HG02852 (cell line): Measurements from ENCODE around the gene NPFF.
"Not testable (repeated sequence)": the region's sequence is repeated elsewhere in the genome, so short reads cannot be mapped to it uniquely, and the experiment has no call there.

Experiments used
- ATAC-seq: cut with Tn5 transposase; IDR thresholded peaks from one replicate; pipeline ENCODE4 v1.9.1; 2021; ENCODE audit warnings: mild to moderate bottlenecking, moderate library complexity; ENCODE audit not compliant: unreplicated experiment

Gene NPFF, protein sequence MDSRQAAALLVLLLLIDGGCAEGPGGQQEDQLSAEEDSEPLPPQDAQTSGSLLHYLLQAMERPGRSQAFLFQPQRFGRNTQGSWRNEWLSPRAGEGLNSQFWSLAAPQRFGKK

DNA sequence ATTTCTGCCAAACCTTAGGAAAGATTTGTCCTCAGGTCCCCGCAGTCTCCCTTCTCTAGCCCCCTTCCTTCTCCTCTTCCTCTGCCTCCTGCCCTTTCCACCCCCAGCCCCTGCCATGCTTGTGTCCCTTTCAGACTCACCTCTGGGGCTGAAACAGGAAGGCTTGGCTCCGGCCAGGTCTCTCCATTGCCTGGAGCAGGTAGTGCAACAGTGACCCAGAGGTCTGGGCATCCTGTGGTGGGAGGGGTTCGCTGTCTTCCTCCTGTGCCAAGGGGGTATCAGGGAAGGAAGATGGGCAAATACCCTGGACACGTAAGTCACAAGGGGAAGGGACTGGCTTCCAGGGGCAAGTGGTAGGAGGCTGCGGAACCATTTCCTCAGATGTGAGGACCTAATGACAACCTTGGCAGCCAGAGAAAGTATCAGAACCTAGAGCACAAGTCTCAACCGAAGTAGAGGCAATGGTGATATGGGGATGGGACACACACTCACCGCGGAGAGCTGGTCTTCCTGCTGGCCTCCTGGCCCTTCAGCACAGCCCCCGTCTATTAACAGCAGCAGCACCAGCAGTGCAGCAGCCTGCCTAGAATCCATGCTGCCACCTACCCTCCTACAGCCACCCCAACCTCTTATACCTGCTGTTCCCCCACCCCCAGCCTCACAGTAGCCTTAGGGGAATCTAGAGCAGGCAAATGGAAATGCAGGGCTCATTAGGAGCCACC lies at the start of gene NPFF:
NPFF (minus strand) TSS at position 604 of the 722 bp plus-strand sequence; CDS start at position 594, 10 bp downstream.
- ATAC-seq: no peak

DNA sequence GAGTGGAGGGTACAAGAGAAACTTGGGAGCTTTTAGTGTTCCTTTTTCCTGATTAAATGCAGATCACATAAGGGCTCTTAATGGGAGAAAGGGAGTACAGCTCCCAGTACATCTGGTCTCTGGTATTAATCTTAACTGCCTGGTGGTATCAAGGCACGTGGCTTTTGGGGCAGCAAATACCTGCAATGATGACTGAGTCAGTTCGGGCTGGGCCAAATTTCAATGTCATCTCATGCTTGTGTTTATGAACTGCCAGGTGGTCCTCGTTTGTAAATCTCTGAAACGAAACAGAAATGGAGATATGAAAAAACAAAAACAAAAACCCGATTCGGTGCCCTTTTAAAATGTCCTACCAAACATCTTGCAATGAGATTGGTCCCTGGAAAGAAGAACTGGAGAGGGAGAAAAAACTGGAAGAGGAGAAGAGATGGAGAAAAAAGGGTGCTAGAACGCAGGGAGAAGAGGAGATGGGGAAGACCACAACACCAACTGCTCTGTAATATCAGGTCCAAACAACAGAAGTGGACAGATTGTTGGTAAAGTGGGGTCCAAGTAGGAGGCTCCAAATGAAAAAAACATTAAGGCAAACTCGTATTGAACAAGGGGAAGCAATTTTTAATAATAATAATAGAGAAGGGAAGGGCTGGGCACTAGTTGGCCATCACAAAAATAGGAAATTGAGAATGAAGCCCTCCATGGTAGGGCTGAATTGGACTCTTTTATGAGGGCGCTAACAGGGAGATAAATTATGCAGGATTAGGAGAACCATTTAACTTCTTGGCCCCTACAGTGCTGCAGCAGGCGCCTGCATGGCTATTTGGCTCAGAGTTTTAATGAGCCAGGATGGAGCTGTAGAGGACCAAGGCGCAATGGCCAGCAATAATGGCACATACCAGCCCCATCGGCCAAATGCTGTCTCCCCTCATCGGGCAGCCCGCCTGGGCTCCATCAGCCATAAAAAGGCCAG lies 45.4 kb upstream of the NPFF start:
- ATAC-seq: no peak

DNA sequence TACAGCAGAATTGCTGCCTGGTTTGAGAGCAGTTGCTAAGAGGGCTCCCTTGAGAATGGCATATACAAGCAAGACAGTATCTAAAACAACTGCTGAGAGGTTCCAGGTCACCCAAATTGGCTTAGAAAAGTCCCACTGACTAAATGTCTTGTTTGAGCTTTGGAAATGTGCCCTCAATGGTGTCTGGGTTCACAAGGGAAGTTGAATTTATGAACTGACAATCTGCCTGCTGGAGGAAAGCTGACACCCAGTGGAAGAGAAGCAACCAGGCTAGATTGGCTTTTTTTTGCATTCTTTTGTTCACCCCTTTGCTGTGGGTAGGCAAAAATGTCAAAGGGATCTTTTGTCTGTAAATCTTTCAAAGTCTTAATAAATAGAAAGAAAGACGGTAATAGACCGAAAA lies 44.6 kb upstream of the NPFF start:
- ATAC-seq: no peak

DNA sequence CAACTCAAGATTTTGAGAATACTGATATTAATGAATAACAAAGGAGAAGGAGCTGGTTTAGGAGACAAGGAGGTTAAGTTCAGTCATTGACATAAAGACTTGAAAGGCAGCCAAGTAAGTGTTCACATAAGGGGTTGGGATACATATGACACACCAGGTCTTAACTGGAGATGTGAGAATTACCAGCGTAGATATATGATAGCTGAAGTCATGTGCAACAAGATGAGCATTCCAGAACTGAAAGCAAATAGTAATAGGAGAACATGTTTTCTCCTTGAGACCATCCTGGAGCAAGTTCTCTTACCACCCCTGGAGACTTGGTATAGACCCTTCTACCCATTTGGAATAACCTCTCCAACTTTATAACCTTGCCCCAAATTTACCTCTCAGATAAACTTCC lies 43.3 kb upstream of the NPFF start:
- ATAC-seq: no peak

DNA sequence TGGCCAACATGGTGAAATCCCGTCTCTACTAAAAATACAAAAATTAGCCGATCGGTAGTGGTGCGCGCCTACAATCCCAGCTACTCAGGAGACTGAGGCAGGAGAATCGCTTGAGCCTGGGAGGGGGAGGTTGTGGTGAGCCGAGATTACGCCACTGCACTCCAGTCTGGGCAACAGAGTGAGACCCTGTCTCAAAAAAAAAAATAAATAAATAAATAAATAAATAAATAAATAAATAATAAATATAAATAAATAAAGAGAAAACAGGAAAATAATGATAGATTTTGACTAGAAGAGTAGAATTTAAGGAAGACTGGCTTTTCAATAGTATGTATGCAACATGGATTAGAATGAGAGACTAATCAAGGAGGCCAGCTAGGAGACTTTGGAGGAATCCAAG lies 42.8 kb upstream of the NPFF start:
- ATAC-seq: not testable (repeated sequence)

DNA sequence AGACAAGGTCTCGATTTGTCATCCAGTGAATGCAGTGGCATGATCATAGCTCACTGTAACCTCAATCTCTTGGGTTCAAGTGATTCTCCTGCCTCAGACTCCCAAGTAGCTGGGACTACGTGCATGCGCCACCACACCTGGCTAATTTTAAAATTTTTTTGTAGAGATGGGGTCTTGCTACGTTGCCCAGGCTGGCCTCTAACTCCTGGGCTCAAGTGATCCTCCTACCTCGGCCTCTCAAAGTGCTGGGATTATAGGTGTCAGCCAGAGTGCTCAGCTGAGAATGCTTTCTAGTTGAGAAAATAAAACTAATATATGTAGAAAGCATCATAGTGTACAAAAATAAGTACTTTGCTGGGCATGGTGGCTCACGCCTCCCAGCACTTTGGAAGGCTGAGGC lies 41.1 kb upstream of the NPFF start:
- ATAC-seq: not testable (repeated sequence)

DNA sequence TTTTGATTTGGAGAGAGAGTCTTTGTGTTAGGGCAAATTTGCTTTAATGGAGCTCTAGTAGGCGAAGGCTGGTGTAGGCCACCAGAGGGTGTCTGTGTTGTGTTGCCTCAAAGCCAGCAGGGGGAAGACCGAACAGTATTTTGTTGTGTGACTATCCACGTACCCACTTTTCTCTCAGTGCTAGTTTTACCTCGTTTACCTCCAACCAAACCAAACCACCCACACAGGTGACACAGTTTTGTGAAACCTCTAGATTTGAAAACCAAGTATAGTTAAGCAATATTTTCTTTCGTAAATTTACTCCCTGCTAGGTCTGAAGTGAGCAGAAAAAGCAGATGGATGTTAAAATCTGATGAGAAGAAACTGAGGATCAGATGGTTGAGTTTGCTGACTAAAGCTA lies 36.3 kb upstream of the NPFF start:
- no peak for ATAC-seq

DNA sequence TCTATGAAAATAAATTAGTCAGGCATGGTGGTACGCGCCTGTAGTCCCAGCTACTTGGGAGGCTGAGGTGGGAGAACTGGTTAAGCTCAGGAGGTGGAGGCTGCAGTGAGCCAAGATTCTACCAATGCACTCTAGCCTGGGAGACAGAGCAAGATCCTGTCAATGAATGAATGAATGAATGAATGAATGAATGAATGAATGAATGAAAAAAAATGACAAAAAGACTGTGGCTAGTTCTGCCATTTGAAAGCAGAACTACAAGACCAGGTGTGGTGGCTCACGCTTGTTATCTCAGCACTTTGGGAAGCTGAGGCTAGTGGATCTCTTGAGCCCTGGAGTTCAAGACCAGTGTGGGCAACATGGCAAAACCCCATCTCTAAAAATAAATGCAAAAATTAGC lies 32.2 kb upstream of the NPFF start:
- ATAC-seq: no peak

DNA sequence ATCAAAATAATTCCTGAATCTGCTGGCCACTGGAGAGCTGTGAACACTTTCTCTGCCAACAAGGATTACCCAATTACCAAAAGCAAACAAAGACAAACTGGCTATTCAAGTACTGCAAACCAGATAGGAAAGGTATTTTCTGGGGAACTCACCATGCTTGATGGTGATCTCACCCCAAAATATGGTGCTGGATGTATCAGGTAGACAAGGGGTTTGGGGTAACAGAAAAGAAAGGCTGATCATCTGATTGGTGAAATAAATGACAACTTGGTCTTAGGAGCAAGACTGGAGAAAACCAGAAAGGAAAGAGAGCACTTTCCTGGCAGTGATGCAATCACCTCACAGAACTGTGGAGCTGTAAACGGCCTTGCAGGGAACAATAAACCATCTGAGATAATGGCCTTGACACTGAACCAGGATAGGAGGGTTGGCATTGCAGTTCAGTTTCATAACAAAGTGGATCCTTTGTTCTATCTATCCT lies 31.0 kb upstream of the NPFF start:
- no peak for ATAC-seq

DNA sequence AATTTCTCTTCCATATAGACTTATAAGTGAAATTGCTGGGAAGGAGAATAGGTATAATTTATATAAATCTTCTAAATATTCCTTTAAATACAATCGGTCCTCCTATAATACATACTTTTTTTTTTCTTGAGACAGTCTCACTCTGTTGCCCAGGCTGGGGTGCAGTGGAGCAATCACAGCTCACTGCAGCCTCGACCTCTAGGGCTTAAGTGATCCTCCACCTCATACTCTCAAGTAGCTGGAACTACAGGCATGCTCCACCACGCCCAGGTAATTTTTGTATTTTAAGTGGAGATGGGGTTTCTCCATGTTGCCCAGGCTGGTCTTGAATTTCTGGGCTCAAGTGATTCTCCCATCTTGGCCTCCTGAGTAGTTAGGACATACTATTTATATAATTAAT lies 29.7 kb upstream of the NPFF start:
- no peak for ATAC-seq

DNA sequence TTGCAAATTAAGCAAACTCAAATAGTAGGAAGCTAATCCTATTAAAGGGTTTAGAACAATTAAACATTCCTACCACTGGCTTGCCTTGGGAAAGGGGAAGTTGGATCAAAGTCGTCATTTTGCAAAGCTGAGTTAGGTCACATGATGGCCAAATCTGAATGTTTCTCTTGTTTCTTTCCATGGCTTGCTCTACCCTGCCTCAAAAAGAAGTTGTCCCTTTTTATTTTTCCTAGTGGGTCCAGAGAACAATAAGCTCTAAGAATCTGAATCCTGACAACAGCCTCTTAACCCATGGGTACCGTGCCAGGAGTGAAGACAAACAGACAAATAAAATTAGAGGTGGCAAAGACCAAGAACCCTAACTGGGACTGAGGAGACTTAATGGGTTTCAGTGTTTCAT lies 26.2 kb upstream of the NPFF start:
- no peak for ATAC-seq

DNA sequence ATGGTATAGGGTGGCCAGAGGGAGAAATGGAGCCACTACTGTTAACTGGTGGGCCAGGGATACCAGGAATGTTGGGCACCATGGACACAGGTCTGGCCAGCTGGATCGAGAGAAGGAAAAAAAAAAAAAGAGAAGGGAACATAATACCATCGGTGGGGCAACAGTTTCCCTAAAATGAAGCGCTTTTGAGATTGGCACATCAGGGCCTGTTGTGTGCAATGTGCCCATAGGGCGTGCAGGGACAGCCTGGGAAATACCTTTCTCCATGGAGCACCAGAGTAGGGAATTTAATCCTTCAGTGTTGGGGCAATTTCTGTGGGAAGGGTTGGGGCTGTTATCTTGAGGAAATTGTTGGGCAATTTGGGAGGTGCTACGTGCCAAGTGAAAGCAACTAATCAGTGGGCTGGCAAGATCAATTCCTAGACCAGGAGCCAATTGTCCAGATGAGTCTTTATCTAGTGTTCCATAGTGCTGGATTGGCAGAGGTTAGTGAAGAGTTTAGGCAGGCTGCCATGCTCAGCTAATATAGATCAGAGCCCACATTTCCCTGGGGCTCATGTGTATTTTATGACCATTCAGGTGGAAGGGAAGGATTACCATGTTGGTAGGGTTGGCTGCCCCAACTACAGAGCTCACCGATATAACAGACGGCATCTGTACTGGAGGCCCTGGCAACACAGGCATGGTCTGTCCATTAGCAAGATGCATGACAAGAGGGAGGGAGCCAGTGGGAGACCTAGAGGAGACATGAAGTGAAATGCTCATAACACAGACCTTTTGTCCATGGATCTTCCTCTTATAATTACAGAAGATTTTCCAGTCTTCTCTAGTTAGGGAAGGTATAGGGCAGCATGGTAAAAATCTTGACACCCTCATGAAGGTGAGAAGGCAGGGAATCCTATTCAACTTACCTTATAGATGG lies 25.5 kb upstream of the NPFF start:
- no peak for ATAC-seq

DNA sequence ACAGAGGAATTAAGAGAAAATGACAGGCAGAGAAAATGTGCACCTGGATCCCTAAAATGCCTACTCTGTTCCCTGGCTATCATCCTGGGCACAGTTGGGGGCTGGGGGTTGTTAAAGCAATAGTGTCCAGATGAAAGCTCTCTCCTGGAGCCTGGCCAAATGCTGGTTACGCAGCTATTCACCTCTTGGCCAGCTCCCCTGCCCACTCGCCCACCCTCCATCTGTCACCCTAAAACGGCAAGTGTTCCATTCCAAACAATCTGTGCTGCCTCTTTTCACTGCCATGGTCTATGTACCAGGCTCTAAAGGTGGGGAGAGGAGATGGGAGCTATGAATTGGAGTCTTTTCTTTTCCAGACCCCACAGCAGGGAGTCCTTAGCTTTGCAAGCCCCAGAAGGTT lies 24.7 kb upstream of the NPFF start:
- ATAC-seq: no peak

DNA sequence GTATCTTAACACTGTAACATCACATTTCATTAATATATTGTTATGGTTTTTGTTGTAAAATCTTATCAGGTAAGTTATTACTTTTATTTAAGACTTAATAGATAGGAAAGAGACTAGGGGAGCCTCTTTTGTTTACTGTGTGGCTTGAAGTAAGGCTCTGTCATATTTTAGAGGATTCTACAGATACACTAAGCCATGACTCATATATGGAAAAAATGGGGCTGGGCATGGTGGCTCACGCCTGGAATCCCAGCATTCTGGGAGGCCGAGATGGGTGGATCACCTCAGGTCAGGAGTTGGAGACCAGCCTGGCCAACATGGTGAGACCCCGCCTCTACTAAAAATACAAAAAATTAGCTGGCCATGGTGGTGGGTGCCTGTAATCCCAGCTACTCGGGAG lies 23.6 kb upstream of the NPFF start:
- ATAC-seq: no peak

DNA sequence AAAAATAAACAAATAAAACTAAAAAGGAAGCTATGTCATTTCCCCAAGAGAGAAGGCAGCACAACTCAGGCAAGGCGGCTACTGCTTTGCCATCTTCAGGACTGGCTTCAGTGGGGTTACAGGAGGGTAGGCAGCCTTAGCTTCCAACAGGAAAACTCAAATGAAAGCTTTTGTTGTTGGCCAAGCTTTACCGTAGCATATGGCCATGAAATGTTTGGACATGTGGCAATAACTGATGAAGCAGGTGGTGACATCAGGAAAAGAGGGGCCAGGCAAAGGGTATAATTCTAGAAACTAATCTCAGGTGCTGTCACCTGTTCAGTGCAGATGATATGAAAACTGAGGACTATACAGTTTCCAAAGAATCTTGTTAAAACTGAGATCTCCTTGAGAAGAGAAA lies 22.8 kb upstream of the NPFF start:
- ATAC-seq: no peak

DNA sequence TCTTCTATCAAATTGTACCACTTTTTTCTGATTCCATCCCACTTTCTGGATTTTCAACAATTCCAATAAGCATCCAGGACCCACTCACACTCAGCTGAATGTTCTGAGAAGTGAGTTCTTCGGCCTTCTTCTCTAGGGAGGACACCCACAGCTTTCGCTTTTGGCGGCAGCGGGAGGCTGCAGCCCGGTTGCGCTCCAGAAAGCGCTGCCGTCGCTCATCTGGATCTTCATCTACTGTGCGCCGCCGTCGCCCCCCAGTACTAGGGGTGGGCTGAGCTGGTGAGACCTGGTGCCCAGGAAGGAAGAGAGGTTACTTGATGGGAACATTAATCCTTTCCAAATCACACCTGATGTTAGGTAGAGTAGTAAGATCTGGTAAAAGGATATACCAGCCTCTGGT lies 17.2 kb upstream of the NPFF start:
- ATAC-seq: no peak

DNA sequence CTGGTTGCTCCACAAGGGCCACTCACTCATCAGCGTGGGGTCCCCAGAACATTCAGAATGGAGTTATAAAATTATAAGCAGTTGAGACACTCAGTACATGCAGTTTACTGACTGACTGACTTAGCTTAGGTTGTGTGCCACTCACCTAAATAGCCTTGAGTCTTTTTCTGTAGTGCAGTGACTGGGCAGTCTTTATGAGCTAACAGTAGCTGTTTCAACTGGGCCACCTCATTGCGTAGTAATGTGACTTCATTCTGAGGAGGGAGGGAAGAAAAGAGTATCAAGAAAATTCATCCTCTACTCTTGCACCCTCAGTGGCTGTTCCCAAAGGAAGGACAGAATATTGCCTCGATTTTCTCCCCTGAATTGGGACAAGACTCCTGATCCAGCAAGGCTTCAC lies 15.8 kb upstream of the NPFF start:
- ATAC-seq: no peak

DNA sequence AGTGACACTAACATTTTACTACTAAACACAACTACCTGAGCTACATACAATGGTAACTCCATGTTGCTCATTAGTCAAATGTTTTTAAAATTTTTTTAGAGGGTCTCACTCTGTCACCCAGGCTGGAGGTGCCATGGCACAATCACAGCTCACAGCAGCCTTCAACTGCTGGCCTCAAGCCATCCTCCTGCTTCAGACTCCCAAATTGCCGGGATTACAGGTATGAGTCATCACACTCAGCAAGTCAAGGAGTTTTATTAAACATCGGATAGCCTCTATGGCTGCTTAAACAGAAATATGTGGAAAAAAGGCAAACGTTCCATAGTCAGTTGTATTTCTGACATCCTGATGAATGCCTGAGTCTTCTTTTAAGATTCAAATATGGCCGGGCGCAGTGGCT lies 11.1 kb upstream of the NPFF start:
- no peak for ATAC-seq

DNA sequence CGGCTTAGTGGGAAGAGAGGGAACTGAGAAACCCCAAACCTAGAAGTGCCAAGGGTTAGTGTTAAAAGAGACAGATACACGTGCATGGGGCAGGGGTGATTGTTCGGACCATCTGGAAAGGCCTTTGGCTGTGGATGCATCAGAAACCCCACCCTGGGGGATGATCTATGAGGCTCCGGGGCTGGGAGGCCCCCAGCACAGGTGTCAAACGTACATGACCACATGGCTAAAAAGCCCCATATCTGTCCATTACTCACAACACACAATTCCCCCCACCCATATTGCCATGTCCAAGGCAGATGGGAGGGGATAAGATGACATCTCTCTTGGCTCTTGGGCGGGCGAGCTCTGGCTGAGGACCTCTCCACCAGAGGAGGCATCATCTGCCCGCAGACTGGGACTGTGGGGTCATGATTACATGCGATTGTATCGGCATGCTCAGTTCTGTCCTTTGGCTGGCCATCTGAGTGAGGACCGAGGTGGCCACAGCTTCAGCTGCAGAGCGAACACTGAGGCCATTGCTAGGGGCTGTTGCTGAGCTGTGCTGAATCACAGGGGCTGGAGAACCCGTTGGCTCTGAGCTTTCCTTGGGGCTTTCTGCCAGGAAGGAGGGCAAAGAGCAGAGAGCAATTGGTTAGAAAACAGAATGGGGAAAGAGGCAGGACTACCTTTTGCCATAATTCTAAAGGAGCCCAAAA lies 9.6 kb upstream of the NPFF start:
- no peak for ATAC-seq

DNA sequence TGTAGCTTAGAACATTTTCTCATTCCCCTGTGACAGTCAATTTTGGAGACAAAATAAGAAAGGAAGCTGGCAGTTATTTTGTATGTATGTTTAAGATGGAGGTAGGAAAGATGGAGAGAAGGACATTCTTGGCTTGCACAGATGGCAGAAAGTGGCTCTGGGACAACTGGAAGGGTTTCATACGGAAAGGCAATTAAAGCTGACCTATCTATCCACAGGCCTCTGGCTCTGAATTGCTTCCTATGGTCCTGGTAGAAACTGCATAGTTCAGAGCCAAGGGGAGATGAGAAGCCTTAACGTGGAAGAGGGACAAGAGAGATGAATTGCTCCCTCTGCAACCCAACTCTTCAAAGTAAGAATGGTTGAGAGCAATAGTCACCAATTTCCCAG lies 8.0 kb upstream of the NPFF start:
- ATAC-seq: no peak
